Occipital lobe (tissue), 2 donors: ENCODE results near the gene ITGA1. TPM values are rescaled to one million over a fixed set of nuclear protein-coding genes. Genes with fewer than 3 reads are reported as not detected.

Experiments used
- DNase-seq: peaks from one replicate; lab custom pipeline; 2025; lab: John Stamatoyannopoulos, UW
- total RNA-seq: library from RNA; depleted of rRNA; stranded (reverse); fragments of >200 nt; gene quantifications from one replicate; pipeline ENCODE4 v1.2.3, GENCODE V29; 2014

Gene ITGA1
- total RNA-seq, 1 donor from 2014 or later = 7.2 TPM

DNA sequence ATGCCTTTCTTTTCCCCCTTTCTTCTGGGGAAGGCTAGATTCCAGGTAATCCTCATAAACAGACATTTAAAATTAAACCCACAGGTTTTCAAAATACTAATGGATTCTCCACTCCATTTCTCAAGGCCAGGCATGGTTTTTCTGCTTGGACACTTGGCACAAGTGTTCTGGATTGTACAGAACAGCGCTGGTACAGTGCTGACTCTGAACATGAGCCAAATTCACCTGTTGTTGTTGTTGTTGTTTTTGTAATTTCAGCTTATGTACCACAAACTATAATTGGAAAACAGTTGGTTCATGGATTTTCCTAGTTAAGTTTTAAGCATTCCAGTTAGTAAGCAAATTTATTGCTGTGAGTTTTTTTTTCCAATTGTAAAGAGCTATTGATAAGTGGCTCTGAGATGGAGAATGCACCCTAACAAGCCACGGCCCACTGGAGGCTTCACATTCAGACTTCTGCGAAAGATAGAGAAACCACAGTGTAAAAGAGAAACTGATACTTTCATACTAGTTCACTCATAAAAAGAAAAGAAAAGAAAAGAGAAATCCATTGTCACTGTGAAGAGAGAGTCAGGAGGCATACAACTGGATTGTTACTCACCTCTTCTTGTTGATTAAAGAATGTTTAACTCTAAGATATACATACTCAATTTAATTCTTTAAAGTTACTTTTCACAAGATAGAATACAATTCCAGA is 16.2 kb upstream of the ITGA1 start:
- DNase-seq = no peak

DNA sequence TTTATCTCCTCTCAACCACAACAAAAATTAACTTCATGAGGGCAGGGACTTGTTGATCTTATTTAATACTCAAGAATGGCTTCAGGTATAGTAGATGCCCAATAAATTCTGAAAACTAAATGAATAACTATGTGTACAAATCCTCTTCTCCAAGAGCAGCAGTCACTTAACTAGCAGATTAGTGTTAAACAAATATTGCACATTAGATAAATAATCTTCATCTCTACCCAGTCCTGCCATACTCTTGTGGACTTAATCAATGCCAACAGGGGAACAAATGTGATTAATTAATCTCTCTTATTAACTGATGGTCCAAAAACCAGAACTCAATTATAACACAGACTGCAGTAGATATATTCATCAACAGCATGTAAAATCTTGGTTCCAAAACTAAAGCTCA is 15.0 kb upstream of the ITGA1 start:
- no peak for DNase-seq

GRCh38 chr5:52773342-52773741 is 14.4 kb upstream of the ITGA1 start:
- DNase-seq = no peak

GRCh38 chr5:52774005-52774410 is 13.7 kb upstream of the ITGA1 start:
- no peak for DNase-seq

- no peak for DNase-seq
These were observed 11.6 kb upstream of the ITGA1 start for GRCh38 chr5:52776116-52776515.

GRCh38 chr5:52777186-52777585 is 10.5 kb upstream of the ITGA1 start:
- no peak for DNase-seq

GRCh38 chr5:52778781-52779180 is 8.9 kb upstream of the ITGA1 start:
- DNase-seq = no peak

- DNase-seq = no peak
These were observed 8.5 kb upstream of the ITGA1 start for GRCh38 chr5:52779213-52779612.

GRCh38 chr5:52783226-52783959 is 4.3 kb upstream of the ITGA1 start:
- no peak for DNase-seq

GRCh38 chr5:52784737-52785136 is 3.0 kb upstream of the ITGA1 start:
- DNase-seq = no peak

DNA sequence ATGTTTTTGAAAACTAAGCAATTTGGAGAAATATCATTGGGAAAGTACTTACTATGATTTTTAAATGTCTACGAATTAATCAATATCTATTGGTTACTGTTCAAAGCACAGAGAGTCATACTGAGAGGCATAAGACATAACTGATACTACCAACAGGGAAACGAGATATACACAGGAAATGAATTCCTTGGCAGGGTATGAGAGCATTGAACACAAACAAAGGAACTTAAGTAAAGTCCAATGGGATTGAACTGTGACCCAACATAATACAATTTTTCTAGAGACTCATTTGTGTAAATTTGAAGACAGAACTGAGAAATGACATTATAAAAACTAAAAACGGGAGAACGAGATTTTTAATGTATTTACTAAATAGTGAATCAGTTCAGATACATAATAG is 1.3 kb upstream of the ITGA1 start:
- no peak for DNase-seq

DNA sequence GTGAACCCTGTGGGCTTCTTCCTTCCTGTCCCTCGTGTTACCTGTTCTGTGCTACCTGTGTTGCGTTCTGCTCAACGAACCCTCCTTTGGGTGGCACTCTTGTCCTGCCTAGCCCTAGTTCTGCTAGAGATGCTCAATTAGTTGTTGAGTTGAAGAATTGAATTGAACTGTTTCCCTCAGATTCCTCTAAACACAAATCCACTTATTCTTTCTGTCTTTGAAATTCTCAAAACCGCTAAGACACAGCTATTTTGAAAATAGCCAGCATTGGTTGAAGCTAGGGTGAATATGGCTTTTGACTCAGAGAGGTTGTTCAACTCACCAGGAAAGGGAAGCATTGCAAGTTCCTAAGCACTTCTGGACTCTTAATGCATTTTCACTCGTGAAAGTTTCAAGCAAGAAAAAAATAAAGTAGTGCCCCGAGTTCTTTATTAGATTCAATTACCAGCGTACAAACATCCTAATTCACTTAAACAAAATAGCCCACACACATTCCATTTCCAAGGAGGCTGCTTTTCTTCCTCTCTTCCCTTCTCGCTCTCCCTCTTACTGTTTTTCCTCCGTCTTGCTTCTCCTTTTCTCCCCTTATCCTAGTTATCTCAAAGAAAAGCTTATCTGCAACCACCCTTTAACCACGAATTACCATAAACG is 642 bp upstream of the ITGA1 start:
- no peak for DNase-seq

GRCh38 chr5:52788505-52788821 is 747 bp downstream of the ITGA1 start:
- no peak for DNase-seq

DNA sequence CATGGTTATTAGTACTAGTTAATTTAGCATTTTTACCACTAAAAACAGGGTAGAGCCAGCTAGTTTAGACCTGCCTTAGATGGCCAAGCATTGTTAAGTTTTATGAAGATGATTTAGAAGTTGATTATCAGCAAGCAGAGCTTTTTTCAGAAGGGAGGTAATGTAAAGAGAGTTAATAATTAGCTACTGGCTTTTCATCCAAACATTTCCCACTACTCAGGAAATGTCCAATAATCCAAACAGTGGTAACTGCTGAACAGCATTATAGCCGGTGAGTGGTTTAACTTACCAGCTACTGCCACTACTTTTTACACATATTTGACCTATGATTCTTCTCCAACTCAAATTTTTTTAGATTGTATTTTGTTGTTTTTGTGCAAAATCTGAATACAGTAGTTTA is 1.7 kb downstream of the ITGA1 start:
- no peak for DNase-seq

GRCh38 chr5:52789851-52790250 is 2.1 kb downstream of the ITGA1 start:
- no peak for DNase-seq

DNA sequence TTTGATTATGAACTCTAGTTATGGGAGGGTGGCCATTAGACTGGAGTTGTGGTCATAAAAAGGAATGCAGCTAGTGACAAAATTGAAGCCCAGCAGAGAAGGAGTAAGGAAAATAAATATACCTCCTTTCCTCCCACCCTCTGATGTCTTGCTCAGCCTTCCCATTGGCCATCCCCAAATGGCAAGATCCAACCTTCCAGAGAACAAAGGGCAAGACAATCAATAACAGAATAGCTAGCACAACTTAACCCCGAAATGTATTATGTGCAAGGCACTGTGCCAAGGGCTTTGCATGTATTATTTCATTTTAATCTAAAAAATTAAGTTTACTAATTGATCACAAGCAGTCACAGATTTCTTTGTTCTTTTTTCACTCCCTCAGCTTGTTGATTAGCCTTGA is 3.6 kb downstream of the ITGA1 start:
- DNase-seq = no peak

DNA sequence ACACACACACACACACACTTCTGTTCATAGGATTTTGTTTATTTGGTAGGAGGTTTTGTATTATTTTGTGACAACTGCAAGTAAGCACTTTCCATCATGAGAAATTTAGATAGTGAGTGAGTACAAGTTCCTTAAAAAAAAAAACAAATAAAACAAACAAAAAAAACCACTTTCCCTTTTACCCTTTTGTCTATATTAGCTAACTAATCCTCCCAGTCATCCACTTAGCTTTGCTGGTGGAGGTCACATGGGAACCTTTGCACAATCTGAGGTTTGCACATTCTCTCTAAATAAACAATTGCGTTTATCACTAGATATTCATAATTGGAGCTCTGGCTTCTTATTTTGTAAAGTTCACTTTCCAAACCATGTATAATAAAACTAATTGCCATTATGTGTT is 6.8 kb downstream of the ITGA1 start:
- no peak for DNase-seq

DNA sequence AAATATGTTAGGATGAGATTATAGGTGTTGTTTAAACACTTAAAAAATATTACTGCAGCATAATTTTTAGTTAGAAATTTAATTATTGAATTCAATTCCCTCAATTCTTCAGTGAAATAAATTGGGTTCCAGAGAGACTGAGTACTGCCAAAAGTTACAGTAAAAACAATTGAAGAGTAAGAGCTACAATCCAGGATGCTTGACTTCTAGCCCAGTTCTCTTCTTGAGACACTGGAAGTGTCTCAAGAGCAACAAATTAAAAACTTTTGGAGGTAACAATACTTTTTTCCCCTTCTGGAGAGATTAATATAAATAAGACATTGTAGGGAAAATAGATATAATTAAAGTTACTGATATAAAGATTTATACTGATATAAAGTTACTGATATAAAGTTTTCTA is 8.3 kb downstream of the ITGA1 start:
- DNase-seq = no peak

GRCh38 chr5:52796516-52797103 is 8.9 kb downstream of the ITGA1 start:
- DNase-seq = no peak

- no peak for DNase-seq
These were observed 11.2 kb downstream of the ITGA1 start for GRCh38 chr5:52798938-52799337.

DNA sequence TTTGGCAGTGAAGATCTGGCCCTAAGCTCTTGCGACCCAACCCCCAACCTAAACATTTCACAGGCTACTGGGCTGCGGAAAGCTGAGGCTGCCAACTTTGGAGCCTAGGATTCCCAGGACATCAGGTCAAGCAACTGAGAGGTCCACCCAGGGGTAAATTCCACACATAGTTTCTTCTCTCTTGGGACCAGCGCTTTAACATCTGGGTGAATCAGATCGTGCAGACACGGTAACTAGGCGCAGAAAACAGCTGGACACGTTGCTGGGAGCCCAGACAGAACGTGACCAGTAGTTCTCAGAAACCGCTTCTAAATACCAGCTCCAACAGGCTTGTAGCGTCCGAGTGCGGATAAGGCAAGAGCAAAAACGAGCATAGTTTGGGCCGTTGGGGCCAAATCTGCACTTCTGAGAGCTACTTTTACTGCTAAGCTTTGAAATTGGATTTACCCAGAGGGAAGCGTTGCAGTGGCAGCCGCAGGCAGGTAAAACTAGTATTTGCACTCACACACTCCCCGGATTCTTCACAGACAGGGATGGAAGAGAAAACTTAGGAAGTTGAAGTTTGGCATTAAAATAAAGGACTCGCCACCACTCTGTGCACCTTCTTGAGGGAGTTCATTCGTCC is 11.8 kb downstream of the ITGA1 start:
- DNase-seq = no peak

DNA sequence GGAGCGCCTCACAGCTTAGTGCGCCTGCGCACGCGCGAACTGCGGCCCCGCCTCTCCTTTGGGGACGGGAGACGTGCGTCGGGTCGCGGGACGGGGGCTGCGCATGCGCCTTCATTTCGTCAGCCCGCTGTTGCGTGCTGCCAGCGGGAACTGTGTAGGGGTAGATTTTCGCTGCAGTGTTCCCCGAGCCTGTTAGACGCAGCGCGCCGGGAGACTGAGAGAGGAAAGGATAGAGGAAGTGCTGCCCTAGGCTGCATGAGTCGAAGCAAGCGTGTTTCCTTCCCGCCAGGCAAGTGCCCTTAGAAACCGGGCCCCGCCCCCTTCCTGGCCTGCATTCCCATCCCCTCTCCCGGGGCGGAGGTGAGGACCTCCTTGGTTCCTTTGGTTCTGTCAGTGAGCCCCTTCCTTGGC is 12.3 kb downstream of the ITGA1 start:
- DNase-seq = peak; percentile 85
